Nucleus accumbens (tissue), 56 donors: ENCODE measurements around the gene NKX2-1.
"Not testable (repeated sequence)": the region's sequence is repeated elsewhere in the genome, so short reads cannot be mapped to it uniquely, and the experiment has no call there.

ENCODE experiments used
- DNase-seq, 56 donors: peaks; one replicate each; lab custom pipeline; 2025; lab: John Stamatoyannopoulos, UW

Gene NKX2-1

DNA sequence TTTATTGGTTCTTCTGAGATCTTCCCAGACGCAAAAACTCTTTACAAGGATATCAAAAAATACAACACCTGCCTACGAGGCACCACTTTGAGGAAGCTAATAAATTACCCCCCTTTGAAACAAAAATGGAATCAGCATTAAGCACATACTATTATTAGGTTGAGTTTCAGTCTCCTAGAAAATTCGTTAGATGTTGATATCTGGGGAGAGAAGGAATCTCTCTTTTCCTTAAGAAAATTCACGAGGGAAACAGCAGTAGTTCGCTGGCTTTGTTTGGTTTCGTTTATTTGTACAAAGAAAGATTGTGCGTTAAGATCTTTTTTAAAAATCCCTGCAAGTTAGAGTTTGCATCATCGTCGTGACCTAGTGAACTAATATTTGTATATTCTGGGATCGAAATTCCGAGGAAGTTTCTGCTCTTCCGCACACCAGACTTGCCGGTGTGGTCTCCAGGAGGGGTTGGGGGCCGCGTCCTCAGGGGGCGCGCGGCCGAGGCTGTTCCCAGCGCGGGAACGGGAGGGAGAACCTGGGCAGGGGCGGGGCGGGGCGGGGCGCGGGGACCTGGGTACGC, 12.1 kb downstream of the NKX2-1 start:
- DNase-seq, result no peak

DNA sequence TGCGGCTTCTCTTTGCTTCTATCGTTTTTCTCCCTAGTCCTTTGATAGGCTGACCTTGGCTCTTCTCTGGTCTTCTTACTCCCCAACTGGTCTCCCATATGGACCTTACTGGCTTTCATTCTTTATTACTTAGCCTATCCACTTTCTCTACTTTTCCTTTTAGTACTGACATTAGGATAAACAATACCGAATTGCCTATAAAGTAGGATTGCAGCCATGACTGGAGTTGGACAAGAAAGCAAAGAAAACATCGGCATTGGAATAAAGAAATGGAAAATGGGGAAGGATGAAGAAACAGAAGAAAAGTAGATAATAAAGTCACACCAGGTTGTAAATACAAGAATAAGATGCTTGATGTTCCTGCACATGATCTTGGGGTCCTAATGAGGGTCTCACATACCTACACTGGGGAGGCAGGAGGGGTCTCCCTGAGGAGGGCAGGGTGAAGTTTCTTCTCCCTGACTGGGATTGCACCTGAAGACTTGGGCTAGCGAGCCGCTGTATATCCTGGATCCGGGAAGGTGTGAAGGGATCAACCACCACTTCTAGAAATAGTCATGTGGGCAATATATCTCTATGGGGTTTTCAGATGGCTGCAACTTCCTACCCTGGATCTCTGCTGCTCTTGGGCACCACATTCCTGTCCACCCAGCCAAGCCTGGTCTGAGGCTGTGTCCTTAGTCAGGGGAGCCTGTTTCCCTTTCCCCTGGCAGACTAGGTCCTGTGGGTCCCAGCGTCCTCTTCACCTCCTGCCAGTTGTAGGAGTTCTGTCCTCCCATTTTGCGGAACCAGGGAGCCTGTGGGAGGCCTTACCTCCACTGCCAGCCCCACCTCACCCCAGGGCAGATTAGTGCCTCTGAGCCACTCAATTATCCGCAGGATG, 13.1 kb downstream of the NKX2-1 start:
- no peak for DNase-seq

DNA sequence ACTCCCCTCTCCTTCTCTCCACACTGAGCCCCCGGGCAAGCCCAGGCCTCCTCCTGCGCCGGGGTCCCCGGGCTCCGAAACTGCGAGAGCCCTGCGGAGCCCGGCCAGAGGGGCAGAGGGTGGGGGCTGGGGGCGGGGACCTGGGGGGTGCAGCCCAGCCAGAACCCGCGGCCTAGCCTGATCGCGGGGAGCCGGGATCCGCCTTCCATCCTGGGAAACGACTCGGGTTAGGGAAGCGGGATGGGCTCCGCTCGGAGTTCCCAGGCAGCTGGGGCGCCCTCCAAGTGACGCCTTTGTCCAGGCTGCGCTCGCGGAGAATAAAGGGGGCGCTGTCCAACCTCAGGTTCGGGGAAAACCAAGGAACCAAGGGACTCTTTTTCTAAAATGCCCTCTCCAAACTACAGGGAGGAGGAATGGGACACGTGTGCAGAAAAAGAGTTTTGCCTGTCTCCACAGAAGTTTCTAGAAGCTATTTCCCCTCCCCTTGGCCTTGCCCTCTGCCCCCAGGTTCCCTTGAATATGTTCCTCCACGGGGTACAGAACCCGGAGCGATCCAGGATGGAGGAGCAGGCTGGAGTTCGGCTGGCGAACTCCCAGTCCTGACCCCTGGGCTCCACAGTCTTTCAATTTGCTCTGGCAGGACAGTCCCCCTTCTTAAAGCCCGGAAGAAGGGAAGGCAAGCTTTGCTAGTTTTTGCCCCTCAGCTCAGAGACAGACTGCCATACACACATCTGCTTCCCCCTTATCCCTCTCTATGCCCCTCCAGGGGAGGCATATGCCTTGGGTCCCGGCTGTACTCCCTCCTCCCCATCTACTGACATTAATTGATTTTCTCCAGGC, 13.9 kb downstream of the NKX2-1 start:
- DNase-seq, result peak in 1 of 56 donors; percentile 50

DNA sequence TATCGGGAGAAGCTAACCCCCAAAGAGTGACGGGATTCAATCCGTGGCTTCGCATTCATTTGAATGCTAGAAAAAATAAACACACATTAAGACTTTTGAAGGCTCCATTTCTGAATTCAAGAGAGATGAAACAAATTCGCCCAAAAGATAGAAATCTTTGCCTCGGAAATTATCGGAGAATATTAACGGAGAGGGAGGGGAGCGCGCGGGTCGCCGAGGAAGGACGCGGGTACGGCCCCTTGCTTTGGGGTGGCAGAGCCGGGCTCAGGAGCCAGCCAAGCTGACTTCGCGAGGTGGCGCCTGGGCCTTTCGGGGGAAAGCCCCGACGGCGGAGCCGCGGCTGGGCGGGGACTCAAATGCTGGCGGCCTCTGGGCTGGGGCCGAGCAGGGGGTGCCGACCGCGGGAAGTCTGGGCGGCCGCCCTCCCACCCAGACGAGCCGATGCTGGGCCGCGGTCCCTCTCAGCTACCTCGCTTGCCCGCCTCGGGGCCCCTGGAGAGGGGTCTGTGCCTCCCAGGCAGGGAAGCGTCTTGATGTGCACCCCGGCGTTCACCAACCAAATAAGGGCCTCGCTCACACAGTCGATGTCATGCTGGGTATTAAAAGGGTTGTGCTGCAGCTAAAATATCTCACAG, 14.7 kb downstream of the NKX2-1 start:
- peak in 1 of 56 donors; percentile 26 for DNase-seq

DNA sequence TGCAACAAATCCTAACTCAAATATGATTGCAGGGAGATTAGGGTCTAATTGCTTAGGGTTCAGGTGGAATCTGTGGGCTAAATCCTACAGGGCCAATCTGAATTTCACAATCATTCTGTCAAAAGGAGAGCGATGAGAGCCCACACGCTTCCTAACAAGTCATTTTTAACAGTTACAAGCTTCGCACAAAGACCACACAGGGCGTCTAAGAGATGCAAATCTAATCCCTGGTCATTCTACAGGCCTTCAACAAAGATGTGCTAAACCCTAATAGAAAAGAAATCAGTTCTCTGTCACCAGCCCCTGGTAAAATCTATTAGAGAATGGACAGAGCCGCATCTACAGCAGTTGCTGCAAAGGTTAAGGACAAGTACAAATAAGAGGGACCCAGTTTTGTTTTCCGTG, 15.3 kb downstream of the NKX2-1 start:
- DNase-seq, result no peak

DNA sequence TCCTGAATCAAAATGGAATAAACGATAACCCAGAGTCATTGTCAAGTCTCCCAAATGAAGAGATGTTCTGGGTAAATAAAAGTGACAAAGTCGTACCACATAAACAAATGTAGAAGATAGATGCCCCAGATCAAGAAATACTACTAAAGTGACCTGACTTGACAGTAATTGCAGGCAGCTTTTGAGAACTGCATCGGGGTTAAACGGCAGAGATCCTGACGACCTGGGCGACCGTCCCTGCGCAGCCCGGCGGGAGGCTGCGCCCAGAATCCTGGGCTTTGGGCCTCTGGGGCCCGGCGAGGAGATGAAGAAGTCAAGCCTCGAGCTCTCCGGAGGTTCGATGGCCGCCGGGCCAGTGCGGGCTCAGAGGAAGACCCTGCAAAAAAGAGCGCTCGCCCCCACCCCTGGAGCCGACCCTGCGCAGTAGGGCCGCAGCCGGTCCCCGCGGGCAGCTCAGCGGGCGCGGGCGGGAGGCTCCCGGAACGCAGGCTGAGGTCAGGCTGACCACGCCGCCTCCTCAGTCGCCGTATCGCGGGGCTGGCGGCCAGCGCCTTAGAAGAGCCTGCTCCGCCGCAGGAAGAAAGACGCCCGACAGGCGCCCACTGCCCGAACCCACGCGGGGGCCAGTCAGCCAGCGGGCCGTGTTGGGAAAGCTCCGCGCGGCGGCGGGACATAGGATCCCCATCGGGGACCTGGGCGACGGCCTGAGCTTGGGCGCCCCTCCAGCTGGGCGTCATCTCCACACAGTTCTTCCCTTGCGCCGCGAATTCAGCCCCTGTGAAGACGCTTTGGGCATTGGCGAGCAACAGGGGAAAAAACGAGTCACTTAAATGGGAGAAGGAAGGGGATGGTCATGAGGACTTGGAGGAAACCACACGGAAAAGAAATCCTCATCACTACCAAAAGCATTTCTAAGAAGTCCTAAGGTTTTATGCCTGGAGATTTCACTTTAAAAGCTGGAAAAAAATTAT, 16.0 kb downstream of the NKX2-1 start:
- peak in 1 of 56 donors; percentile 38 for DNase-seq

DNA sequence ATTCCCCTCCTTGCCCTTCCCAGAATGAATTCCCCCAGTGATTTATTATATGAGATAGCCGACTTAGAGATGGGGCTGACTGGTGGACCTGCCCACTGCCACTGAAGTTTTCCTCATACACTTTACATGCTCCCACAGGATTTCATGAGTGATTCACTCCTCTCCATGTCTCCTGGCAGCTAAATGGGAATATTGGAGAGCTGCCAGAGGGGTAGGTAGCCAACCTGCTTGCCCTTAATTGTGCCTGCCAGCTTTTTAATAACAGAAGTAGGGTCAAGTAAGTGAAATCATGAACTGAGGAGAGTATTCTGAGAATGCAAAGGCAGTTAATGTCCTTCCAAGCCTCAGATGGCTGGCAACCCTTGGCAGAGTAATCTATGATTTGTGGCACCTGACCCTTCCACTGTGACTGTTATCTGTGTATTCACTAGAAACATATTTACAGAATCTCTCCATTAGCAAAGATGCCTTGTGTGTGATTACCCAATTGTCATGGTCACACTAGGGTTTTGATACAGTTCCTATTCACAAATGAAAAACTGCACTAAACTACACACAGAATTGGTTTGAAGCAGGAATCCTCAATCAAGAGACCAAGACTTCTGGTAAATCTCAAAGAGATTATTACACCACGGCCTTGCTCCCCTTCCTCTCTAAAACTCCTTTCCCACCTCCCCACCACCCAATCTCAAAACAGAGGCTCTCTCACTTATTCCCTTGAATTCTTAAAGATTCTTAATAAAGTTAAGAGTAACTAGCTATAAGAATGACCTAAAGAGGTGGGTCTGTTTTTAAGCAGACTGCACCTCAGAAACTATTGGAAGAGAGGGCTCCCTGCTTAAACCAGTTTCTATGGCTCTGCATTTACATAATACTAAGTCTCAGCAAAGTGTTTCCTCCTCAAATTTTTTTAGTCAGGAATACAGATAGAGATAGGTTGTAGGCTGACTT, 17.2 kb downstream of the NKX2-1 start:
- DNase-seq, result no peak

DNA sequence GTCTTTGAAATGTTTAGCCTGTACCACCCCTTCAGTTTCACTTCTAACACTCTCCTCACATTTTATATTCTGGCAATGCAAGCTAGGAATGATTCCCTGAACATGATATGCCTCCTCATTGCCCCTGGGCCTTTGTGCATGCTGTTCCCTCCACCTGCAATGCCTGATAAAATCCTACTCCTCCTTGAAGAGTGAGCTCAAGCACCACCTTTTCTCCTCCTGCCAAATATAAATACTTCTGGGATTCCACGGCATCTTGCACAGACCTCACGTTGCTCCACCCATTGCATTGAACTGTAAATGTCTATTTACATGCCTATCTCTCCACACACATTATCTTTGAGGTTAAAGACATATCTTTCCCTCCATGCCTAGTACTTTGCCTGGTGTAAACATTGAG, 21.1 kb downstream of the NKX2-1 start:
- DNase-seq, result no peak

DNA sequence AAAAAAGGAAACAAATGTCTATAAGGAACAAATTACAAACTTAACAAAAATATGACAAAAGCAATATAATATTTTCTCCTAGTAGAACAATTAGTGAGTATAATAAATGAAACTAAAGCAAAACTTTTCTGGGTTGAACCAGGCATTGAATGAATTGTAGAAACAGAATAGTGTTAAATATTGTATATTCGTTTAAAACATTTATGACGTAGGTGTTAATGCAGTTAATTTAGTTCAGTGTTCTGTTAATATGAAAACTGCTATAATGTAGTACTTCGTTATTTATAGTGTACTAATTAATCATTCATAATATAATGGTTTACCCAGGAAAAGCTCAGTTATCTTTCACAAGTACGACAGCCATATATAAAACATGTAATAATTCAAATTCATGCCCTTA, 23.7 kb downstream of the NKX2-1 start:
- no peak for DNase-seq

DNA sequence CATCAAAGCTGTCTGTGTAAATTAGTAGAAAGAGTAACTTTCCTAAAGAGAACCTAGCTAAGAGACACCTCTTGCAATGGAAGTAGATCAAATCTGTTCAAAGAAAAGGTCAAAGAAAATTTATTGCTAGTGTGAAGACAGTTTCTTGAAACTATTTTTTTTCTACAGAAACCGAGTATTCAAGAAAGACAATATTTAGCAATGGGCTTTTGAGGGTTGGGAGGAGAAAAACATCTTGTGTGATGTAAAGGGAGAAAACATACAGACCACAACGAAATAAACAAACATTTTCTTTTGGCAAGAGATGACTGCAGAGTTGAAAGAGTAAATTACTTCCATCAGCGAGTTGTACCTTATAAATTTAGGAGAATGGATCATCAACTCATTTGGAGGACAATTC, 24.4 kb downstream of the NKX2-1 start:
- no peak for DNase-seq

DNA sequence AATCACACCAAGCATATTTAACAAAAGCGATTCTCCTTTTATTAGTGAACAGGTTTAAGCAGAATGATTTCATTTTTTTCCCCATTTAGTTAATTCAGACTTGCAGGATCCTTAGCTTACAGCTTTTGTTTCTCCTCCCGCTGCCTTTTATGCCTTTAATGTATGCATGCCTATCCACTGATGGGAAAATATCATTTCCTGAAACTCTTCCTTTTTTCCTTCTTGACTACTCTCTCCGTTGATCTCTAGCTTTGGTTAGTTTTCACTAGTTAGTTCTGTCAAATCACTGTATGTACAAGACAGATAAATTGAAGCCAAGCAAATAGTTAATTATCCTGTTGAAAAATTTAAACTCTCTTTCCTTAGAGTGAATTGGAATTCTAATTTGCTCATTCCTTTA, 26.3 kb downstream of the NKX2-1 start:
- no peak for DNase-seq

DNA sequence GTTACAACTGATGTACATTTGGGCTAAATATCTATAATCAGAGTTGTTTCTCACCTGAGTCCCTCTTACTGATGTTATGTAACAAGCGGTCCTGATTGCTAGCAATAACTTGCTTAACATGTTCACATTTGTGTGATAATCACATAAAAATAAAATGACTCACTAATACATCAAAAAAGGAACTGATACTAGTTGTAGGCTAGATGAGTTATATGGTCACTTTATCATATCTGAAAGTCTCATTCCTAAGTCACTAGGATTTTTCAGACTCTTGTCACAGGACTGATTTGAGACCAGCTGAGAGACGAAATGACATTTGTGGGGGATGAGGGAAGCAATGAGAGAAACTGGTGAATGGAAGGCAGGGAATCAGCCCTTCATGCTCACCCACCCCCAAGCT, 34.3 kb downstream of the NKX2-1 start:
- no peak for DNase-seq

DNA sequence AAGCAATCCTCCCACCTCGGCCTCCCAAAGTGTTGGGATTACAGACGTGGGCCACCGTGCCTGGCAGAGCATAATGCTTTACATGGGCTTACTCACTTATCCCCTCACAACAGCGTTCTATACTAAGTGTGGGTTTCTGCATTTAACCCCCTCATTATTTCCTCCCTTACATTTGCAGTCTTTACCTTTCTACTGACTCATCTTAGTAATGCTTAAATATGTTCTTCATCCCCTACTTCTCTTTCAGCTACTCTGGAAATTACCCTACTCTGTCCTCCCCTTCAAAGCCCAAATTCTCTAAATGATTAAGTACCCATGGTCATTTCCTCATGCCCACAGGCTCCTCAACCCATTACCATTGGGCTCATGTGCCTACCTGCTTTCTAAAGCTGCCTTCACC, 40.7 kb downstream of the NKX2-1 start:
- DNase-seq, result no peak

DNA sequence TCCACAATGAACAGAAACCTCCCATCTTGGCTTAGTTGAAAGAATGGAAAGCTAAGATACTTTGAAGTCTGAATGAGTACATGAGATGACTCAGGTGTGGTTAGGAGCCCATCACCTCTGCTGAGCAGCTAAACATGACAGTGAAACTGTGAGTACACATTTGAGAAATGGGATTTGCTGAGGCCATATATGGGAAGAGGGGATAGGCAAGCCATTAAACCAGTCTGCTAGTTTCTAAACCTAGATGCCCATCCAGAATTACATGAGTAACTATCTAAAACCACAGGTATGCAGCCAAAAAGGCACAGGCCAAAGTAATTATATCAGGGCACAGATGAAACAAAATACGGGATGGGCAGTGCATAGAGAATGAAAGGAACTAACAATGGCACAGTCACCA, 41.2 kb downstream of the NKX2-1 start:
- DNase-seq, result no peak

DNA sequence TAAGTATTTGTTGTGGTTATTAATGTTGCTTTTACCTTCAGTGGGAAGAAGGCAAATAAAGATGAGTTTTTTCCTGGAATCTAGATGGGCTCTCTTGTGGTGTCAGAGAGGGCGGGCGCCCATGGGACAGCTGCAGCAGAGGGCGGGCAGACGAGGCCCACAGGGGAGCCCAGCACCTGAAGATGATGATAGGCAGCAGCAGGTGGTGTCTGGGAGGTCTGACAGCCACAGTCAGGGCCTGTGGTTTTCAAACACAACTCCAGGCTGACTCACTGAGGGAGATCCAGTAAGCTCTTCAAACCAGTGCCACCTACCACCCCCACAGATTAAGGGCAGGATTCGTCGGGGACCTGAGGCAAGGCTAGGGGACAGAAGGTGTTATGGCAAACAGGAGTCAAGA, 42.8 kb downstream of the NKX2-1 start:
- DNase-seq, result no peak

DNA sequence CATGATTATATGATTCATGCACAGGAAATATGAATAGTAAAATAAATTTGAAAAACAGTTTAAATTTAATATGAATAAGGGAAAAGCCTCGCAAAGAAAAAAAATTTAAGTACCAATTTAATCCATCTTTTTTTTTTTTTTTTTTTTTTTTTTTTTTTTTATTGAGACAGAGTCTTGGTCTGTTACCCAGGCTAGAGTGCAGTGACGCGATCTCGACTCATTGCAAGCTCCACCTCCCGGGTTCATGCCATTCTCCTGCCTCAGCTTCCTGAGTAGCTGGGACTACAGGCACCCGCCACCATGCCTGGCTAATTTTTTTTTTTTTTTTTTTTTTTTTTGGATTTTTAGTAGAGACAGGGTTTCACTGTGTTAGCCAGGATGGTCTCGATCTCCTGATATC, 44.0 kb downstream of the NKX2-1 start:
- not testable (repeated sequence) for DNase-seq

DNA sequence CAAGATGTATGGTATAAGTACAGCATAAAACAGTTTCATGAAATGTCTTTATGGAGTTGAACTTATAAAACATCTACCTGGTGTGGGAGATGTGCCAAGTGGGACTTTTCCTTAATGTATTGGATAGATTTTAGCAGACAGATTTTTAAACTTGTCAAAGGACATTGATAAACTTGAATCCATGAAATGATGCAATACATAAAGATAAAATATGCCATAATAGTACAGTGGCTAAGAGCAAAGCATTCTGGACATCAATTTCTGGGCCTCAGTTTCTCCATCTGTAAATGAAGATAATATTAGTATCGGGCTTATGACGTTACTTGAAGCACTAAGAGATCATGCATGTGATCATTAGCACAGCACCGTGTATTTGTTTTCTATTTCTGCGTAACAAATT, 45.4 kb downstream of the NKX2-1 start:
- DNase-seq, result no peak

DNA sequence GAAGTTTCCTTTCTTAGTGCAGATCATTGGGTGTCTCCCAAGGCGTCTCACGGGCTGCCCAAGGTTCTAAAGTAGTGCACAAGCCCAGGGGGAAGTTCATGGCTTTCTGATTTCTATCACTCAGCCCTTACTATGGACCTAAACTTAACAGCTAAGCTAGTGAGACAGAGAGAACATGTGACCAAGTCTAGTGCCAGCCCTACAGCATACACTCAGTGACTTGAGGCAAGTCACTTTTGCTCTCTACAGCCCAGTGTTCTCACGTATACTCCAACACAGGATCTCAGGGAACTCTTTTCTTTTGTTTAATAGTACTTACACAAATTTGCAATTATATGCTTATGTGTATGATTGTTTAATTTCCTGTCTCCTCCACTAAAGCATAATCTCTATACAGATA, 48.6 kb downstream of the NKX2-1 start:
- no peak for DNase-seq

DNA sequence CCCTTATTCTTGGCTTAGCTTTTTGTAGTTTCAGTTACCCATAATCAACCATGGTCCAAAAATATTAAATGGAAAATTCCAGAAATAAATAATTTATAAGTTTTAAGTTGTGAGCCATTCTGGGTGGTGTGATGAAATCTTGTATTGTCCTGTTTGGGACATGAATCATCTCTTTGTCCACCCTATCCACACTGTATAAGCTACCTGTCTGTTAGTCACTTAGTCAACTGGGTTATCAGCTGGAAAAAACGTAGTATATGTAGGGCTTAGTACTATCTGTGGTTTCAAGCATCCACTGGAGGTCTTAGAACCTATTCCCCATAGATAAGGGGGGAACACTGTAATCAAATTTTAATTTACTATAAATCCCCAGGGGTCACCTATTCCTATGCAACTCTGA, 52.7 kb downstream of the NKX2-1 start:
- DNase-seq, result no peak
